Adipose tissue (tissue), 3 donors: ENCODE measurements around the gene AKR1D1. TPM values are rescaled to one million over a fixed set of nuclear protein-coding genes. Genes with fewer than 3 reads are reported as not detected.
"Not testable (repeated sequence)": the region's sequence is repeated elsewhere in the genome, so short reads cannot be mapped to it uniquely, and the experiment has no call there.

Source experiments
- H3K27ac ChIP-seq: one replicate; pipeline ENCODE4 v1.5.1; 2013; ENCODE audit warnings: low read depth, low read length
- WGBS, 3 donors: extraction: QIAGEN DNeasy Blood & Tissue Kit; methylation state at CpG; one replicate each; pipeline ENCODE4 v1.1.7; 2013; 5-methylcytosine and 5-hydroxymethylcytosine counted together
- polyA plus RNA-seq, 3 donors: library from polyadenylated mRNA; stranded (reverse); fragments of 200-250 nt; gene quantifications; one replicate each; pipeline ENCODE4 v1.2.3, GENCODE V29; 2013
- donor health status: healthy with polysubstance abuse.
- donor health status: Bipolar disorder and iron deficiency.
- donor health status: healthy.

AKR1D1 gene
- polyA plus RNA-seq, 3 donors, result not detected

DNA sequence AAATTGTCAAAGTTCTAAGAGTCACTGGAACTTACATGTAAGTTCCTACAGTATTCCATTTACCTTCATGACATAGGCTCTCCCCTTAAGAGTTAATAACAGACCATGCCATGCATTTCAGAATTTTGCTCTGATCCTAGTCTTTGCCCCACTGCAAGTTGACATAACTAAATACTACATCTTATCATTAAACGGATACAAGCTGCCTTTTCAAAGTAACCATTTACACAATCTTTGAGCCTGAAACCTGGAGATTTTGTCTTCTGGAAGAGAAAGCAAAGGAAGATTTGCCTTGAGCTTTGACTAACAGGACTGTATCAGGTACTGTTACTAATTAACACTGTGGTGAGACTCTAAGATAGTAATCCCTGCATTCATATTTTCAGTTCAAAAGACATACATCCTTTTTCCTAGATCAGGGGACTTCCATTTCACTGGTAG, 9.3 kb upstream of the AKR1D1 start:
- WGBS, 3 donors, result 25 to 76% (median 74%) methylated on average over 1 of the region's 1 CpG
- no peak overlapping the region for H3K27ac ChIP-seq

DNA sequence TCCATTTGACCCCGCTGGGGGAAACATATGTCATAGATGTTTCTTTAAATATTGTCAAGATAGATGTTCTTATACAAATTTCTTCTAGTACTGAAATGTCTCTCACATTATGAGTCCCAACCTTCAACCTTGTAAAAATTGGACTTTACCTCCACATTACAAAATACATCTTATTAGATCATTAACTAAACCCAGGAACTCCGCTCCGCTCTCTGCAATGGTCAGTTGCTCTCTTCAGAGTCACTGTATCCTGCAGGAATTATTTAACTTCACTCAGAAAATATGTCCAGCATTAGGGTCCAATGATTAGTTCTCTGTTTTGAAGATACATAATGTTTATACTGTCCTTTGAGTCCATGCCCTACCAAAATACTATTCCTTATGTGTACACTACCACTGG, 8.5 kb upstream of the AKR1D1 start:
- whole genome bisulfite sequencing, 3 donors, result 85 to 97% (median 97%) methylated on average over 3 of the region's 3 CpGs
- no peak overlapping the region for H3K27ac ChIP-seq

DNA sequence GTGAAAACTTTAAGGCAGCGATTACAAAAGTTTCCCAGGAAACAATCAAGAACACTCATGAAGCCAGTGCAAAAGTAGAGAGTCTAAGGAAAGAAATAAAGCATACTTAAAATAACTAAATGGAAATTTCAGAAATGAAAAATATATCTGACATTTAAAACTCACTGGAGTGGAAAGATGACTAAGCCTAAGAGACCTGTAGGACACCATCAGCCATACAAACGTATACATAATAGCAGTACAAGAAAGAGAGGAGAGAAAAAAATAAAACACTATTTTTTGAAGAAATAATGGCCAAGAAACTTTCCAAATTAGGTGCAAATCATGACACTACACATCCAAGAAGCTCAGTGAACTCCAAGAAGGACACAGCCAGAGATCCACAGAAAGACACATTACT, 5.4 kb upstream of the AKR1D1 start:
- 85 to 87% (median 86%) methylated on average over 2 of the region's 2 CpGs for WGBS, 3 donors
- no peak overlapping the region for H3K27ac ChIP-seq

DNA sequence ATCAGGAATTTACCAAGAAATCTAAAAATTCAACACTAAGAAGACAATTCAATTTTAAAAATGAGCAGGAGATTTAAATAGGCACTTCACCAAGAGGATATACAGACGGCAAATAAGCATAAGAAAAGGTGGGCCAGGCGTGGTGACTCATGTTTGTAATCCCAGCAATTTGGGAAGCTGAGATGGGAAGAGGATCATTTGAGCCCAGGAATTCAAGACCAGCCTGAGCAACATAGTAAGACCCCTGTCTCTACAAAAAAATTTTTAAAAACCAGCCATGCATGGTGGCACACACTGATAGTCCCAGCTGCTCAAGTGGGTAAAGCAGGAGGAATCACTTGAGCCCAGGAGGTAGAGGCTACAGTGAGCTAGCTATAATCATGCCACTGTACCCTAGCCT, 3.5 kb upstream of the AKR1D1 start:
- 82 to 89% (median 89%) methylated on average over 2 of the region's 2 CpGs for WGBS, 3 donors

DNA sequence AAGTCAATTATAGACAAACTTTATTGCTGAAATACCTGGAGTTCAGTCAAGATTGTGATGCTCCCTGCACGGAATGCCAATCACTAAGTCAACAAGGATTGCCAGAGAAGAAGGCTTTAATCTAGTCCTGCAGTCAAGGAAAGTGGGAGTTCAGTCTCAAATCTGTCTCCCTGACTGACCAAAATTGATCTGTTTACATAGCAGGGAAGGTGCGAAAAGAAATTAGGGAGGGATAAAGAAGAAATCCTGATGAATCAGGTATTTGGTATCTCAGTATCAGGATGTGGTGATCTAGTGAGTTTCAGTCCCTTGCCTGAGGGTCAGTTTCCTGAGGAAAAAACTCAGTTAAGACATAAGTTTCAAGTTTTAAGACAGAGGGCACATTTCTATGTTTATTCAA, 2.1 kb upstream of the AKR1D1 start:
- WGBS, 3 donors, result 62 to 89% (median 86%) methylated on average over 2 of the region's 2 CpGs
- no peak overlapping the region for H3K27ac ChIP-seq

More for the DNA sequence above, 3.5 kb upstream of the AKR1D1 start:
- H3K27ac ChIP-seq, result no peak overlapping the region

DNA sequence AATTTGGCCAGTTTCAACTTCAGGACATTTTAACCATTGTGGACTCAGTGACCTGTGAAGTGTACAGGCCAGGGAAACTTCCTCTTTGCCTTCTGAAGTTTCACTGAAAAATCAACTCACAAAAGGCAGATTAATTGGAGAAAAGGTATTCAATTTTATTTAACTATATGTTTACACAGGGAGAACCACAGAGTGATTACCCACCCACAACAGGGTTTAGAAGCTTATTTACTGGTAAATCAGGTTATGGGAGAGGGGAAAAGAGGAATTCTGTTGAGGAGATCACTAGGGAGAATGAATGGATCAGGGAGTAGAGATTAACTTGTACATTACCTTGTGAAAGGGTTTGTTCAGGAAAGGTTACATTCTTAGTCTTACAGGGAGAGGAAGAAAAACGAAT, 1.7 kb upstream of the AKR1D1 start:
- 48 to 66% (median 59%) methylated on average over 1 of the region's 1 CpG for WGBS, 3 donors
- no peak overlapping the region for H3K27ac ChIP-seq

DNA sequence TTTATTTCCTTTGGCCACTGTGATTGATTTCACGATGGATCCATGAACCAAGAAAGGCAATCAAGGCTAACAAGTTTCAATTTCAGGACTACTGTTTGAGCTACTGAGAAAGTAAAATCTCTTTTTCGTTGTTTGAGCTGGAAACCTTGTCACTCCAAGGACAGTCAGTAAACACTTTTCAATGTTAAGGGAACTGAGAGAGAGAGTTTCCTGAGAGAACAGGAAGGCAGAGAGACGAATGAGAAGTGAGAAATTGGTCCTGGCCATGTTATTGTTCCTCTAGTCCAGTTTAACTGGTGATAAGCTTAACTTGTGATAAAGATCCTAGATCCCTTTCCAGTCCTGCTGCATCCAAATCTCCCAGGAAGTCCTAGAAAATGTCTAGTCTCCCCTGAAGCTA, 909 bp upstream of the AKR1D1 start:
- WGBS, 3 donors, result 69 to 76% (median 69%) methylated on average over 3 of the region's 3 CpGs
- H3K27ac ChIP-seq, result no peak overlapping the region

DNA sequence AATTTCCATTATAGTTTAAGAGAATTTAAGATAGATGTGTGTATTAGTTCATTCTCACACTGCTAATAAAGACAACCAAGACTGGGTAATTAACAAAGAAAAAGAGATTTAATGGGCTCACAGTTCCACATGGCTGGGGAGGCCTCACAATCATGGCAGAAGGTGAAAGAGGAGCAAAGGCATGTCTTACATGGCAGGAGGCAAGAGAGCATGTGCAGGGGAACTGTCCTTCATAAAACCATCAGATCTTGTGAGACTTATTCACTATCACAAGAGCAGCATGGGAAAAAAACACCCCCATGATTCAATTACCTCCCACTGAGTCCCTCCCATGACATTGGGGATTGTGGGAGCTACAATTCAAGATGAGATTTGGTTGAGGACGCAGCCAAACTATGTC, 473 bp upstream of the AKR1D1 start:
- not testable (repeated sequence) for H3K27ac ChIP-seq
- WGBS, 3 donors, result 87 to 100% (median 90%) methylated on average over 1 of the region's 1 CpG

DNA sequence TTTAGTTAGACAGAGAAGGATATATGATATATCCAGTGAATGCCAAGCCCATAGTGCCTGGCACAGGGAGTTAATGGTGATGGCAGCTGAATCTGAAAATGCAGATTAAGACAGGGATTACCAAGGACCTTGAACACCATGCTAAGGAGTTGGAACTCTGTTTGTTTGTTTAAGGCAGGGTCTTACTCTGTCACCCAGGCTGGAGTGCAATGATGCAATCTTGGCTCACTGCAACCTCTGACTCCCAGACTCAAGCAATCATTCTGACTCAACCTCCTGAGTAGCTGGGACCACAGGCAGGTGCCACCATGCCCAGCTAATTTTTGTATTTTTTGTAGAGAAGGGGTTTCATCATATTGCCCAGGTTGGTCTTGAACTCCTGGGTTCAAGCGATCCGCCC, 1.6 kb downstream of the AKR1D1 start:
- no peak overlapping the region for H3K27ac ChIP-seq
- WGBS, 3 donors, result 96 to 100% (median 97%) methylated on average over 2 of the region's 2 CpGs

DNA sequence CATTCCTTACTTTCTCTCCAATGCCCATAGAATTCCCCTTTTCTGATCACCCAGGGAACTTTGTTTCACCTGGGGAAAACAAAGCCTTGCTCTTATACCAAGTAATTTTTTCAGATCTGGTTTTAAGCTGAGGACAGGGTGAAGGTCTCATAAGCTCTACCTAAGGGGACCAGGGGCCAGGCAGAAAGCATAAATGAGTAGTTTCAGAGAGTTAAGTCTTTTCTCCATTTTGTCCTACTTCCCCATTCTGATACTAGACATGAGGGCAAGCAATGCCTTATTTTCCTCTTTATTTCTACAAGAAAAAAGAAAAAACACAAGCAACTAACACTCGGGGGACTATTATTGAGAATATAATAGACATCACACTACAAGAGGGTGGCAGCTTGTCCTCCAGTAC, 2.9 kb downstream of the AKR1D1 start:
- no peak overlapping the region for H3K27ac ChIP-seq
- WGBS, 3 donors, result 85 to 93% (median 92%) methylated on average over 1 of the region's 1 CpG

DNA sequence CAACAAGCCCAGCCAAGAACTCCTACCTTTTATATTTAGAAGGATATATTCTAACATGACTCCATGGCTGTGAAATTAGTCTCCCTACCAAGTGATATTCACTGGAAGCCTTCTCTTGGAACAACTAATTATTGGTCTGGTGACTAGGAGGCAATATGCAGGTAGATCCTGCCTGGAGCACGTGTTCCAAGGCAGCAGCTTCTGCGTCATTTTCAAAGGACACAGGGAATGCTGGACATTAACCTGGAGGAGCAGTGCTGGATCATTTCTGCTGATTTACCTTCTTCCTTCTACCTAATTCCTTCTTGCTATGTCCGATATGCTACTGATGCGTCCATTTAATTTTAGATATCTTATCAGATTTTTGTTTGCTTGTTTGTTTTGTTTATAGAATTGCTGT, 5.6 kb downstream of the AKR1D1 start:
- H3K27ac ChIP-seq, result no peak overlapping the region
- WGBS, 3 donors, result 68 to 90% (median 88%) methylated on average over 4 of the region's 4 CpGs

DNA sequence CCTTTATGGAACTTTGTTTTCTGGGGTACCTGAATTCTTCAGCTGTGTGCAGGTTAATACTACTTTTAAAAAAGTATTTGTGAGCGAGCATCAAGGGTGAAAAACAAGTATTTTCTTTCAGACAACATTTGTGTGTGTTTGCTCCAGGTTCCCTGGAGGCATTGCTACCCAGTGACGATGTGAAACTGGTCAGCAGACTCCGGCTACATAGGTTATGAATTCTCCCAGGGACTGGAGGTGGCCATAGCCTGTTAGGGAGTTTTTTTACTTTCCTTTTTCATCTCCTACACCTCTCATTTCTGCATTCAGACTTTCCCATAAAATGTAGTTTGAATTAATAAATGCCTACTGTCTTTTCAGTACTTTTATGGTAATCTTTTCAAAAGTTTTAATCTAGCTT, 7.6 kb downstream of the AKR1D1 start:
- WGBS, 3 donors, result 55 to 80% (median 71%) methylated on average over 3 of the region's 3 CpGs

DNA sequence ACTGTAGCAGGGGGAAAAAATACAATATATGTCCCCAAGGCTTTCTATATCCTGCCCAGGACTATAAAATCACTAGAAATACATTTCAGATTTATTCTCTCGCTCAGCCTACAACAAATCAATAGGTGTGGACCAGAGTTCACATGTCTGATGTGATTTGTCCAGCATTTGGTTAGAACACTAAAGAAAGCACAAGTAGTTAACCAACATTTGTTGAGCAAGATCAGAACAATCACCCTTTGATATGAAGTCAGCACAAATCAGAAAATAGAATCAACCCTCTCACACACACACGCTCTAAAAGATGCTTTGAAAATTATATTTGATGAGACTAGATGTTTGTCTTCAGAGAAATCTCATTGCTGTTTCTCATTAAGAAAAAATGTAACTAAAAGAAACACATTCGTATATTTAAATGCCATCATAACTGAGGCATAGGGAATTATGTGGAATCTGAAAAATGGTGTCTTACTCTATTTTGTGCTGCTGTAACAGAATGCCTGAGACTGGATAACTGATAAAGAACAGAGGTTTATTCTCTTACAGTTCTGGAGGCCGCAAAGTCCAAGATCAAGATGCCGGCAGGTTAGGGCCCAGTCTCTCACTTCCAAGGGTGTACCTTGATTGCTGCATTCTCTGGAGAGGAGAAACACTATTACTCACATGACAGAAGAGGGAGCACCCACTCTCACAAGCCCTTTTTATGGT, 10.5 kb downstream of the AKR1D1 start:
- H3K27ac ChIP-seq, result no peak overlapping the region
- WGBS, 3 donors, result 88 to 92% (median 89%) methylated on average over 5 of the region's 5 CpGs

More for the DNA sequence above, 7.6 kb downstream of the AKR1D1 start:
- H3K27ac ChIP-seq, result no peak overlapping the region

DNA sequence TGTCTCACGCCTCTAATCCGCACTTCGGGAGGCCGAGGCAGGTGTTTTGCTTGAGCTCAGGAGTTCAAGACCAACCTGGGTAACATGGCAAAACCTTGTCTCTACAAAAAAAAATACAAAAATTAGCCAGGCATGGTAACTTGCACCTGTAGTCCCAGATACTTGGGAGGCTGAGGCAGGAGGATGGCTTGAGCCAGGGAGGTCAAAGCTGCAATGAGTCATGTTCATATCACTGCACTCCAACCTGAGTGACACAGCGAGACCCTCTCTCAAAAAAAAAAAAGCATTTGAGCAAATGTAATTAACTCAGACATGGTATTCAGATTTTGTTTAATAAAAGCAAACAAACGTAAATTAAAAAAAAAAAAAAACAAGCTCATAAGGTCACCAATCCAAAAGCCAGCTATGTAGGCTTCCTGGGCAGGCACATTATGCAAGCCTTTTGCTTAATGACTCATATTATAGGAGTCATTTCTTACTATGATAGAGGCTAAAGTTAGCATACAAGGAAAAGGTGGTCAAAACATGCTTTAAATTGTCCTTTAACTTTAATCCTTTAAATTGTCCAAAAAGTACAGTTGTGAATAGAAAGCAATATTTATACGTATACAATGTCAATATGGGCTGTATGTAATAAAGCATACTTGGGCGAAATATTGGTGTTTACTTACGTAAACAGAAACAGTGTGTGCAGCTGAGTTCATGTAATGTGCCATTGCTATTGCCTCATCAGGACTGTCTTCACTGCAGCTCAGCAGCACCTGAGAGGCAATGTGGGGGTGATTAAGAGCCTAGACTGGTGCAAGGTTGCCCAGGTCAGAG, 13.0 kb downstream of the AKR1D1 start:
- no peak overlapping the region for H3K27ac ChIP-seq
- WGBS, 3 donors, result 83 to 91% (median 89%) methylated on average over 9 of the region's 9 CpGs

DNA sequence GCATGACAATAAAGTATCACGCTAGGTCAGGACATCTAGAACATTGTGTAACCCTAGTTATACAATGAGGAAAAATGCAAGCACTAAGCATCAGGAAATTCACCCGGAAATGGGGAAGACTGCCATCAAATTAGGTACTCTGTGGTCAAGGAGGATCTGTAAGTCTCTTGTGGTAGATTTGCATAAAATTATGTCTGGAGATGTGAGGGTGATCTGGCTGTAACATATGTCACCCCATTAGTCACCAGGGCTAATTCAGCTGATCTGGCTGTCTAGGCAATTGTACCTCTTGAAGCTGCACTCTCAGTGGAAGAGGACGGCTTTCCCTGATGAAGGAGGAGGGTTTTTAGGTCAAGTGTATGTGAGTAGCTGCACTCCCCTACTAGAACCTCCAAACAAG, 14.8 kb downstream of the AKR1D1 start:
- 53 to 85% (median 60%) methylated on average over 3 of the region's 3 CpGs for WGBS, 3 donors
- no peak overlapping the region for H3K27ac ChIP-seq

DNA sequence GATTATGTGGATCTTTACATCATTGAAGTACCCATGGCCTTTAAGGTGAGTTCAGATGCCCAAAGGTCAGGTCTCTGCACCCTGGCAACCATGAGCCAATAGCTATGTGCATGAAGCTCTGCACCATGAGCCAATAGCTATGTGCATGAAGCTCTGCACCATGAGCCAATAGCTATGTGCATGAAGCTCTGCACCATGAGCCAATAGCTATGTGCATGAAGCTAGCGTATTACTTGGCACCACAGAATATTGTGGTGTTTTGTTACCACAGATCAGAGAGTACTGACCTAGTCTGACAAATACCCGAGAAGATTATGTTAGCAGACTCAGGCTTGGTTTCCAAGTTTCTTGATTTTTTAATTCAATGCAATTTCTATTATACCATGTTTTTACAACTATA, 15.6 kb downstream of the AKR1D1 start:
- WGBS, 3 donors, result 85 to 91% (median 90%) methylated on average over 2 of the region's 2 CpGs

DNA sequence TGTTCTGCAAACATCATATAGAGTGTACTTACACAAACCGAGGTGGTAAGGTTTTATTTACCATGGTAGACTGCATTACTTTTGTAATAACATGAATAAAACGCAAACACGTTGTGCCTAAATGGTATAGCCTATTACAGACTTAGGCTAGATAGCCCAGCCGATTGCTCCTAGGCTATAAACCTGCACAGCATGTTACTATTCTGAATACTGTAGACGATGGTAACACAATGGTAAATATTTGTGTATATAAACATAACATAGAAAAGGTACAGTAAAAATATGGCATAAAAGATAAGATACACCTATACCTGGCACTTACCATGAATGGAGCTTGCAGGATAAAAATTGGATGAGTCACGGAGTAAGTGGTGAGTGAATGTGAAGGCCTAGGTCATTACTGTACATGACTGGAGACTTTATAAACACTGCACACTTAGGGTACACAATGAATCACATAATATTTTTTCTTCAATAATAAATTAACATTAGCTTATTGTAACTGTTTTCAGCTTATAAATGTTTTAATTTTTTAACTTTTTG, 16.3 kb downstream of the AKR1D1 start:
- no peak overlapping the region for H3K27ac ChIP-seq
- WGBS, 3 donors, result 77 to 93% (median 89%) methylated on average over 6 of the region's 6 CpGs

More for the DNA sequence above, 15.6 kb downstream of the AKR1D1 start:
- H3K27ac ChIP-seq, result not testable (repeated sequence)

DNA sequence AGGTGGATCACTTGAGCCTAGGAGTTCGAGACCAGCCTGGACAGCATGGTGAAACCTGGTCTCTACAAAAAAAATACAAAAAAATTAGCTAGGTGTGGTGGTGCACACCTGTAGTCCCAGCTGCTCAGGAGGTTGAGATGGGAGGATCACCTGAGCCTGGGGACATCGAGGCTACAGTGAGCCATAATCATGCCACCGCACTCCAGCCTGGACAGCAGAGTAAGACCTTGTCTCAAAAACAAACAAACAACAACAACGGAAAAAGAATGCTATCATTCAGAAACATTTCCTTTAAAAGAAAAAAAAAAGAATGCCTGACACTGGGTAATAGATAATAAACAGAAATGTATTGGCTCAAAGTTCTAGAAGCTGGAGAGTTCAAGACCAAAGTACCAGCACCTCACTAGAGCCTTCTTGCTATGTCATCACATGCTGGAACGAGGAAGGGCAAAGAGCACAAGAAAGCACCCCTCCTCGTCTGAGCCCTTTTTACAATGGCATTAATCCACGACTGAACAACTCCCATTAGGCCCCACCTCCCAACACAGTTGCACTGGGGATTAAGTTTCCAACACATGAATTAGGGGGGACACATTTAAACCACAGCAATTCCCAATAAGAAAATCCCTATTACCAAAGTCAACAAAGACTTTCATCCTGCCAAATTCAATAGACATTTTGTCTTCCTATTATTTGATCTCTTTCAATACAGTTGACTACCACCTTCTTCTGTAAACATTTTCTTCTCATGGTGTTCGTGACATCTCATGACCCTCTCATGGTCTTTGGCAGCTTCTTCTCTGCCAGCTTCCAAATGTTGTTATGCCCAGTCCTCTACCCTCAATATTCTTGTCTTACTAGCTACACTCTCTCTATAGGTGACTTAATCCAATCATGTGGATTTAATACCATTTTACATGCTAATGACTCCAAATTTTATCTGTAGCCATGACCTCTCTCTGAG, 20.0 kb downstream of the AKR1D1 start:
- WGBS, 3 donors, result 83 to 88% (median 84%) methylated on average over 8 of the region's 8 CpGs
- H3K27ac ChIP-seq, result no peak overlapping the region
